Chondrocyte (in vitro differentiated cells): ENCODE measurements around the gene RNF213. TPM values are rescaled to one million over a fixed set of nuclear protein-coding genes. Genes with fewer than 3 reads are reported as not detected.

Source experiments
- DNase-seq: peaks from one replicate; pipeline ENCODE4 v3.0.0; 2021; ENCODE audit warnings: mixed read lengths, low spot score
- H3K27ac Mint-ChIP-seq: one replicate; pipeline ENCODE4 v1.8.0; 2021; ENCODE audit warnings: mild to moderate bottlenecking, moderate library complexity, mixed read lengths; ENCODE audit not compliant: unreplicated experiment
- H3K27me3 Mint-ChIP-seq: 2 replicates; pipeline ENCODE4 v1.8.0; 2021; ENCODE audit warnings: low read depth, mixed read lengths
- H3K36me3 Mint-ChIP-seq: 2 replicates; pipeline ENCODE4 v1.8.0; 2021; ENCODE audit warnings: low read depth, mixed read lengths
- H3K4me1 Mint-ChIP-seq: 2 replicates; pipeline ENCODE4 v1.8.0; 2021; ENCODE audit warnings: low read depth, mild to moderate bottlenecking, mixed read lengths
- H3K4me3 Mint-ChIP-seq: one replicate; pipeline ENCODE4 v1.8.0; 2021; ENCODE audit warnings: mild to moderate bottlenecking, moderate library complexity, mixed read lengths; ENCODE audit not compliant: unreplicated experiment
- H3K9me3 Mint-ChIP-seq: 2 replicates; pipeline ENCODE4 v1.8.0; 2021; ENCODE audit warnings: low read depth, mixed read lengths
- CTCF ChIP-seq: fragments of 200-600 bp; sonication (generic); IDR thresholded peaks from 2 replicates; pipeline ENCODE4 v1.5.0; 2021; ENCODE audit warnings: antibody characterized with exemption, mild to moderate bottlenecking, moderate library complexity
- total RNA-seq: library from RNA; stranded (reverse); gene quantifications from 3 replicates; pipeline ENCODE4 v1.2.1, GENCODE V29; 2021

The RNF213 gene
- total RNA-seq, 1 donor from 2014 or later = 73.2 TPM

GRCh38 chr17:80317706-80317980, 57.0 kb downstream of the RNF213 start:
- H3K36me3 Mint-ChIP-seq = peaks cover 37% of the 10 kb centered on the region
- TF ChIP-seq CTCF = no peak
- no peaks in the 10 kb centered on the region for H3K4me1 Mint-ChIP-seq

GRCh38 chr17:80318166-80318565, 57.5 kb downstream of the RNF213 start:
- no peak for TF ChIP-seq CTCF
- no peak for DNase-seq
- Mint-ChIP-seq H3K4me1 (no peaks in the 10 kb centered on the region), H3K9me3 (peaks cover 7% of the 10 kb centered on the region), H3K27ac (no peak overlapping the region), H3K27me3 (no peaks in the 10 kb centered on the region), H3K4me3 (no peak overlapping the region), H3K36me3 (peaks cover 42% of the 10 kb centered on the region)

More at GRCh38 chr17:80317706-80317980, 57.0 kb downstream of the RNF213 start:
- no peak overlapping the region for H3K27ac Mint-ChIP-seq
- peaks cover 2% of the 10 kb centered on the region for H3K9me3 Mint-ChIP-seq
- no peak overlapping the region for H3K4me3 Mint-ChIP-seq
- no peak for DNase-seq
- no peaks in the 10 kb centered on the region for H3K27me3 Mint-ChIP-seq

GRCh38 chr17:80319262-80319998, 58.8 kb downstream of the RNF213 start:
- no peaks in the 10 kb centered on the region for H3K4me1 Mint-ChIP-seq
- TF ChIP-seq CTCF = no peak
- H3K27ac Mint-ChIP-seq = no peak overlapping the region
- H3K9me3 Mint-ChIP-seq = peaks cover 8% of the 10 kb centered on the region
- H3K4me3 Mint-ChIP-seq = no peak overlapping the region
- peaks cover 52% of the 10 kb centered on the region for H3K36me3 Mint-ChIP-seq
- peak; percentile 48 for DNase-seq
- H3K27me3 Mint-ChIP-seq = no peaks in the 10 kb centered on the region

- no peak for DNase-seq
- Mint-ChIP-seq H3K4me3 (no peak overlapping the region), H3K9me3 (peaks cover 8% of the 10 kb centered on the region), H3K36me3 (peaks cover 55% of the 10 kb centered on the region), H3K4me1 (no peaks in the 10 kb centered on the region), H3K27ac (no peak overlapping the region), H3K27me3 (no peaks in the 10 kb centered on the region)
- TF ChIP-seq CTCF = no peak
Observed at GRCh38 chr17:80319999-80320344, 59.3 kb downstream of the RNF213 start.

- peak; percentile 41 for DNase-seq
- no peak overlapping the region for H3K27ac Mint-ChIP-seq
- no peak for TF ChIP-seq CTCF
- H3K4me1 Mint-ChIP-seq = no peaks in the 10 kb centered on the region
- H3K9me3 Mint-ChIP-seq = peaks cover 8% of the 10 kb centered on the region
- H3K36me3 Mint-ChIP-seq = peaks cover 60% of the 10 kb centered on the region
- no peak overlapping the region for H3K4me3 Mint-ChIP-seq
- no peaks in the 10 kb centered on the region for H3K27me3 Mint-ChIP-seq
Observed at GRCh38 chr17:80320496-80320895, 59.8 kb downstream of the RNF213 start.
